SK-N-SH treated with all-trans-retinoic acid at 6 μM for 48 hours (cell line): ENCODE measurements around the gene TLCD4.

ENCODE experiments used
- ATAC-seq: fragments of 200-7000 bp; cut with Tn5 transposase; 3 replicates; pipeline ENCODE4 v1.9.1; 2020; ENCODE audit warnings: mild to moderate bottlenecking, moderate library complexity
- ARNTL ChIP-seq: fragments of 450-650 bp; formaldehyde crosslinking; IDR thresholded peaks from 2 replicates; pipeline ENCODE4 v1.5.0; 2020; ENCODE audit warnings: low read depth, mild to moderate bottlenecking, moderate library complexity, borderline replicate concordance
- BACH2 ChIP-seq: fragments of 250-450 bp; sonication (Bioruptor Pico); IDR thresholded peaks from 2 replicates; pipeline ENCODE4 v1.9.0; 2021; ENCODE audit warnings: mild to moderate bottlenecking, borderline replicate concordance
- CREB5 ChIP-seq: fragments of 250-450 bp; sonication (Bioruptor Pico); IDR thresholded peaks from 2 replicates; pipeline ENCODE4 v1.5.1; 2020; ENCODE audit warnings: low read depth, mild to moderate bottlenecking, moderate library complexity
- CSDC2 ChIP-seq: fragments of 250-450 bp; sonication (Bioruptor Pico); IDR thresholded peaks from 2 replicates; pipeline ENCODE4 v1.5.0; 2020; ENCODE audit warnings: mild to moderate bottlenecking, moderate library complexity
- CSRNP3 ChIP-seq: fragments of 250-450 bp; sonication (Bioruptor Pico); IDR thresholded peaks from 2 replicates; pipeline ENCODE4 v1.5.1; 2021; ENCODE audit warnings: mild to moderate bottlenecking, moderate library complexity
- ESRRG ChIP-seq: fragments of 250-450 bp; sonication (Bioruptor Pico); IDR thresholded peaks from 2 replicates; pipeline ENCODE4 v1.6.1; 2021; ENCODE audit warnings: mild to moderate bottlenecking
- GLIS3 ChIP-seq: fragments of 250-450 bp; sonication (Bioruptor Pico); IDR thresholded peaks from 2 replicates; pipeline ENCODE4 v1.5.0; 2020; ENCODE audit warnings: mild to moderate bottlenecking, moderate library complexity
- ISL1 ChIP-seq: fragments of 250-450 bp; sonication (Bioruptor Pico); IDR thresholded peaks from 2 replicates; pipeline ENCODE4 v2.1.2; 2022; ENCODE audit warnings: mild to moderate bottlenecking, moderate library complexity
- OSR1 ChIP-seq: fragments of 250-450 bp; sonication (Bioruptor Pico); IDR thresholded peaks from 2 replicates; pipeline ENCODE4 v1.8.0; 2022; ENCODE audit warnings: moderate library complexity, mild to moderate bottlenecking, inconsistent platforms
- PATZ1 ChIP-seq: fragments of 250-450 bp; sonication (Bioruptor Pico); IDR thresholded peaks from 2 replicates; pipeline ENCODE4 v1.8.0; 2020; ENCODE audit warnings: mild to moderate bottlenecking, moderate library complexity, borderline replicate concordance
- POU6F1 ChIP-seq: fragments of 250-450 bp; sonication (Bioruptor Pico); IDR thresholded peaks from 2 replicates; pipeline ENCODE4 v1.8.0; 2021; ENCODE audit warnings: low read depth, mild to moderate bottlenecking, moderate library complexity, borderline replicate concordance
- PPARA ChIP-seq: fragments of 250-450 bp; sonication (Bioruptor Pico); IDR thresholded peaks from 2 replicates; pipeline ENCODE4 v1.5.0; 2020; ENCODE audit warnings: mild to moderate bottlenecking, borderline replicate concordance
- RARB ChIP-seq: fragments of 250-450 bp; sonication (Bioruptor Pico); IDR thresholded peaks from 2 replicates; pipeline ENCODE4 v1.8.0; 2021; ENCODE audit warnings: mild to moderate bottlenecking, moderate library complexity
- SNAI2 ChIP-seq: fragments of 250-450 bp; sonication (Bioruptor Pico); IDR thresholded peaks from 2 replicates; pipeline ENCODE4 v1.5.0; 2020; ENCODE audit warnings: mild to moderate bottlenecking, moderate library complexity
- TCF4 ChIP-seq: fragments of 250-450 bp; sonication (Bioruptor Pico); IDR thresholded peaks from 2 replicates; pipeline ENCODE4 v1.8.0; 2021; ENCODE audit warnings: mild to moderate bottlenecking, moderate library complexity, borderline replicate concordance
- TOX ChIP-seq: fragments of 250-450 bp; sonication (Bioruptor Pico); IDR thresholded peaks from 2 replicates; pipeline ENCODE4 v1.8.0; 2021; ENCODE audit warnings: mild to moderate bottlenecking, moderate library complexity, borderline replicate concordance
- ZC3H10 ChIP-seq: fragments of 250-450 bp; sonication (Bioruptor Pico); IDR thresholded peaks from 2 replicates; pipeline ENCODE4 v1.5.1; 2021; ENCODE audit warnings: mild to moderate bottlenecking, moderate library complexity
- ZFP30 ChIP-seq: fragments of 450-650 bp; formaldehyde crosslinking; IDR thresholded peaks from 2 replicates; pipeline ENCODE4 v1.5.0; 2022; ENCODE audit warnings: mild to moderate bottlenecking, moderate library complexity
- ZNF565 ChIP-seq: fragments of 450-650 bp; formaldehyde crosslinking; conservative IDR thresholded peaks from 2 replicates; pipeline ENCODE4 v1.5.0; 2020; ENCODE audit warnings: low read depth, mild to moderate bottlenecking, moderate library complexity
- ZNF70 ChIP-seq: fragments of 450-650 bp; formaldehyde crosslinking; IDR thresholded peaks from 2 replicates; pipeline ENCODE4 v1.5.0; 2020; ENCODE audit warnings: mild to moderate bottlenecking, moderate library complexity
- ZNF8 ChIP-seq: fragments of 450-650 bp; formaldehyde crosslinking; IDR thresholded peaks from 2 replicates; pipeline ENCODE4 v1.5.0; 2020; ENCODE audit warnings: mild to moderate bottlenecking, moderate library complexity

TLCD4 gene

GRCh38 chr1:95108792-95109191 lies 8.4 kb upstream of the TLCD4 start (continued):
- TF ChIP-seq POU6F1 (CRISPR knock-in tag) (no peak), ZC3H10 (CRISPR knock-in tag) (no peak), RARB (CRISPR knock-in tag) (no peak), BACH2 (CRISPR knock-in tag) (no peak), TOX (no peak), CREB5 (CRISPR knock-in tag) (no peak), ZFP30 (CRISPR knock-in tag) (no peak), ZNF8 (no peak), ESRRG (CRISPR knock-in tag) (no peak), CSDC2 (CRISPR knock-in tag) (no peak)

GRCh38 chr1:95111014-95111413 lies 6.1 kb upstream of the TLCD4 start:
- TF ChIP-seq GLIS3 (CRISPR knock-in tag), result no peak
- no peak for TF ChIP-seq CSDC2 (CRISPR knock-in tag)
- no peak for TF ChIP-seq ISL1 (CRISPR knock-in tag)
- no peak for TF ChIP-seq PPARA (CRISPR knock-in tag)
- no peak for TF ChIP-seq ESRRG (CRISPR knock-in tag)
- no peak for TF ChIP-seq BACH2 (CRISPR knock-in tag)
- TF ChIP-seq, all 23 proteins: peak for 0
- no peak for ATAC-seq

- no peak for TF ChIP-seq CSDC2 (CRISPR knock-in tag)
- TF ChIP-seq OSR1 (CRISPR knock-in tag), result no peak
- no peak for TF ChIP-seq ZNF565 (CRISPR knock-in tag)
- no peak for TF ChIP-seq ISL1 (CRISPR knock-in tag)
- TF ChIP-seq, all 23 proteins: peak for 0
- no peak for ATAC-seq
Measured at GRCh38 chr1:95113684-95114083, 3.5 kb upstream of the TLCD4 start.

GRCh38 chr1:95115708-95116137 lies 1.4 kb upstream of the TLCD4 start:
- TF ChIP-seq ZFP30 (CRISPR knock-in tag), result no peak
- no peak for TF ChIP-seq ZNF70
- TF ChIP-seq ZNF8, result no peak
- TF ChIP-seq TOX, result no peak
- TF ChIP-seq SNAI2 (CRISPR knock-in tag), result no peak
- no peak for TF ChIP-seq ZC3H10 (CRISPR knock-in tag)
- TF ChIP-seq CSRNP3, result no peak
- no peak for TF ChIP-seq RARB (CRISPR knock-in tag)
- TF ChIP-seq ARNTL (CRISPR knock-in tag), result no peak
- TF ChIP-seq PPARA (CRISPR knock-in tag), result no peak
- TF ChIP-seq CREB5 (CRISPR knock-in tag), result no peak
- TF ChIP-seq TCF4 (CRISPR knock-in tag), result no peak
- no peak for TF ChIP-seq POU6F1 (CRISPR knock-in tag)
- no peak for TF ChIP-seq PATZ1 (CRISPR knock-in tag)
- no peak for TF ChIP-seq GLIS3 (CRISPR knock-in tag)
- TF ChIP-seq ISL1 (CRISPR knock-in tag), result no peak
- no peak for TF ChIP-seq OSR1 (CRISPR knock-in tag)
- no peak for ATAC-seq
